Mesothelial cell of epicardium (in vitro differentiated cells): ENCODE data around the gene SLC16A13. TPM values are rescaled to one million over a fixed set of nuclear protein-coding genes. Genes with fewer than 3 reads are reported as not detected.

ENCODE experiments used
- DNase-seq, 2 experiments: peaks; one replicate each; pipeline ENCODE4 v3.0.0; 2021; ENCODE audit warnings: low spot score in 2 of 2; ENCODE audit not compliant: unreplicated experiment in 2 of 2
- H3K27ac Mint-ChIP-seq: 2 replicates; pipeline ENCODE4 v1.8.0; 2021; ENCODE audit warnings: mixed read lengths
- H3K27me3 Mint-ChIP-seq: 2 replicates; pipeline ENCODE4 v1.8.0; 2021; ENCODE audit warnings: low read depth, mixed read lengths
- H3K36me3 Mint-ChIP-seq: 2 replicates; pipeline ENCODE4 v1.8.0; 2021; ENCODE audit warnings: mixed read lengths
- H3K4me1 Mint-ChIP-seq: 2 replicates; pipeline ENCODE4 v1.8.0; 2021; ENCODE audit warnings: mixed read lengths
- H3K4me3 Mint-ChIP-seq: 2 replicates; pipeline ENCODE4 v1.8.0; 2021; ENCODE audit warnings: mild to moderate bottlenecking, moderate library complexity, mixed read lengths
- H3K9me3 Mint-ChIP-seq: 2 replicates; pipeline ENCODE4 v1.8.0; 2021; ENCODE audit warnings: mixed read lengths
- total RNA-seq: library from RNA; stranded (reverse); gene quantifications from 3 replicates; pipeline ENCODE4 v1.2.1, GENCODE V29; 2021
- TF ChIP-seq, protein P1 (sequence below): fragments of 200-600 bp; sonication (generic); IDR thresholded peaks from one replicate; pipeline ENCODE4 v1.5.0; 2021; ENCODE audit warnings: antibody characterized with exemption; ENCODE audit not compliant: unreplicated experiment

SLC16A13 gene
- total RNA-seq, 1 donor from 2014 or later, result 10.4 TPM

DNA sequence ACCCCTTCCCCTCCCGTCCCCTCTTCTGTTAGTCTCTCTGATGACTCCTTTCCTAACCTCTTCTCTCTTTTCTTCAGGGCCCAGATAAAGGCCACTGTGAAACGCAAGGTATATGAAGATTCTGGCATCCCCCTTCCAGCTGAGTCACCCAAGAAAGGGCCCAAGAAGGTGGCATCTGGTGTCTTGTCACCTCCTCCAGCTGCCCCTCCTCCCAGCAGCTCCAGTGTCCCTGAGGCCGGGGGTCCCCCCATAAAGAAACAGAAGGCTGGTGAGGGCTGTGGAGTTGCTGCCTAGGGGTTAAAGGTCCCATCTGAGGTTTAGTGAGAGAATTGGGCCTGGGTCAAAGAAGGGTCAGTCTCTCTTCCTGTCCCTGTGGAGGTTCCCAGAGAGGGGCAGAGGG is 19.4 kb upstream of the SLC16A13 start:
- no peak overlapping the region for H3K4me3 Mint-ChIP-seq
- peaks cover 11% of the 10 kb centered on the region for H3K27me3 Mint-ChIP-seq
- TF ChIP-seq, protein P1, sequence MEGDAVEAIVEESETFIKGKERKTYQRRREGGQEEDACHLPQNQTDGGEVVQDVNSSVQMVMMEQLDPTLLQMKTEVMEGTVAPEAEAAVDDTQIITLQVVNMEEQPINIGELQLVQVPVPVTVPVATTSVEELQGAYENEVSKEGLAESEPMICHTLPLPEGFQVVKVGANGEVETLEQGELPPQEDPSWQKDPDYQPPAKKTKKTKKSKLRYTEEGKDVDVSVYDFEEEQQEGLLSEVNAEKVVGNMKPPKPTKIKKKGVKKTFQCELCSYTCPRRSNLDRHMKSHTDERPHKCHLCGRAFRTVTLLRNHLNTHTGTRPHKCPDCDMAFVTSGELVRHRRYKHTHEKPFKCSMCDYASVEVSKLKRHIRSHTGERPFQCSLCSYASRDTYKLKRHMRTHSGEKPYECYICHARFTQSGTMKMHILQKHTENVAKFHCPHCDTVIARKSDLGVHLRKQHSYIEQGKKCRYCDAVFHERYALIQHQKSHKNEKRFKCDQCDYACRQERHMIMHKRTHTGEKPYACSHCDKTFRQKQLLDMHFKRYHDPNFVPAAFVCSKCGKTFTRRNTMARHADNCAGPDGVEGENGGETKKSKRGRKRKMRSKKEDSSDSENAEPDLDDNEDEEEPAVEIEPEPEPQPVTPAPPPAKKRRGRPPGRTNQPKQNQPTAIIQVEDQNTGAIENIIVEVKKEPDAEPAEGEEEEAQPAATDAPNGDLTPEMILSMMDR, result no peak
- no peak for DNase-seq
- no peak overlapping the region for H3K27ac Mint-ChIP-seq
- H3K9me3 Mint-ChIP-seq, result no peaks in the 10 kb centered on the region
- H3K4me1 Mint-ChIP-seq, result peaks cover 45% of the 10 kb centered on the region
- no peaks in the 10 kb centered on the region for H3K36me3 Mint-ChIP-seq

DNA sequence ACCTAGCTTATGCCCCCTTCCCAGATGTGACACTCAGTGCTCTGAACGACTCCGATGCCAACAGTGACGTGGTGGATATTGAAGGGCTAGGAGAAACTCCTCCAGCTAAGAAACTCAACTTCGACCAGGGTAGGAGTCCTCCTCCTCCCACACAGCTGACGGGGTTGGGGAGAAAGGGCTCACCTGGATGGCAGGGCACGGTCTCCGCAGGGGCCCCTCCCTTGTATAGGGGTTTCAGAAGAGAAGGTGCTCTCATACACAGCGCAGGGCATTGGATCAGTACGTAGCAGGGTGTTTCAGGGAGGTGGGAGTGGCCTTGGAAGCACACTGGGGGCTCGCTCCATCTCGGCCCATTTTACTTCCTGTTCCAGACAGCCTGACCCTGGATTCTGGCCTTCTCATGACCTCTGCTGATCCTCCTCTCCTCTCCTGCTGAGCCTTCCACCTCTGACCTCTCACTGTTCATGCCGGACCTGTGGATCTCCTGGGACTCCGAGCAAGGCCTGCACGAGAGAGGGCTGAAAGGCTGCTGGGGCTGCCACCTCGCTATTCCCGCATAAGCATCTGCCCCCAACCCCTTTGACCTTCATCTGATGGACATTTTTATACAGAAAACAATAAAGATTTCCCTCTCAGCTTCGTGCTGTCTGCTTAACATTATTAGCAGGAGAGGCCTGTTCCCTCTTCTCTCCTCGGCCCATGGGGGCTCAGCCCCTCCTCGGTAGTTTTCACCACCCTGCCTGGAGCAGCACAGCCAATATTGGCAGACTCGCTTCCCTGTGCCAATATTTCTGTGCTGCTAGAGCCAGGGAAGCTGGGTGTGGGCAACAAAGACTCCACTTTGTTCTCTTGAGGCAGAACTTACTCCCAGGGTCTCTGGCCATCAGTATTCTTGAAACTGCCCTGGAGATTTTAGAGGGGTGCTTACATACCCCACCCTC is 18.7 kb upstream of the SLC16A13 start:
- Mint-ChIP-seq H3K27me3 (peaks cover 18% of the 10 kb centered on the region), H3K4me3 (no peak overlapping the region), H3K9me3 (no peaks in the 10 kb centered on the region), H3K27ac (no peak overlapping the region), H3K4me1 (peaks cover 42% of the 10 kb centered on the region), H3K36me3 (no peaks in the 10 kb centered on the region)
- TF ChIP-seq, protein P1, result no peak
- no peak for DNase-seq

DNA sequence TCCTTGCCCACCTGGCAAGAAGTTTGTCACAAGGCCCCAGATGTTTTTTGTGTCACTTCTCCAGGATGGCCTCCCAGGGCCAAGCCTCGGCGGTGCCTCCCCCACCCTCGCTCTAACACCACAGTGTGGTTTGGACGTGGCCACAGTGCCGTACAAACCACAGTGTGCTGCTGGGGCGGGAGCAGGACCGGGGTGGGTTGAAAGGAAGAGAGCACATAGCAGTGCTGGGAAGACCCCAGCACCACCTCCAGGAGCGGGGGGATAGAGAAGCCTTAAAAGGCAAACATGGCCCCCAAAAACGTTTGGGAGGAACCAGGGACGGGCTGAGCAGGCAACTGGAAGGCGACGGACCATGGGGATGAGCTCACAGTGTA is 18.0 kb upstream of the SLC16A13 start:
- Mint-ChIP-seq H3K27ac (no peak overlapping the region), H3K4me3 (no peak overlapping the region), H3K9me3 (no peaks in the 10 kb centered on the region), H3K4me1 (peaks cover 45% of the 10 kb centered on the region), H3K27me3 (peaks cover 25% of the 10 kb centered on the region), H3K36me3 (no peaks in the 10 kb centered on the region)
- no peak for DNase-seq
- TF ChIP-seq, protein P1, result no peak

DNA sequence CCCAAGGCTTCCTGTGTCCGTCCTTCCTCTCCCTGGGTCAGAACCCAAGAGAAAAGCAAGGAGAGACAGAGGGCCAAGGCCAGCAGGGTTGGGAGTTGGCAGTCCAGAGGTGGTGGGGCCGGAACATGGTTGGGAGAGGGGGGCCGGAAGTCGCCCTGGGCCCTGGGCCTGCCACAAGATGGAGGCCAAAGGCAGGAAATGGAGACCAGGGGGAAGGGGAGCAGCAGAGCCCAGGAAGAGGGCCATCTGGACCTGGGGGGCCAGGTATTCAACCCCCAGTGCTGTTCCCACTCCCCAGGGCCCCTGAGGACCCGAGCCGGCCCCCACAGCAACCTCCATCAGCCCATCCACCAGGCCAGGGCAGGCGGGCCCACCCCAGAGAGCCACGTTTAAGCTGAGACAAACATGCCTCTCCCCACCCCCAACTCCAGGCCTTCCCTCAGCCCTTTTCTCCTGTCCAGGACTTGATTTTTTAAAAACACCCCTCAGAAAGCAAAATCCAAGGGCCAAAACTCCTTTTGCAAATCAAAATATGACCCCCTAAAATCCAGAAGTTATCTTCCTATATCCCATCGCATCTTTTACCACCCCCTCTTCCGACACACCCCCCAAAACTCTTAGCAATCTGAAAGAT is 17.4 kb upstream of the SLC16A13 start:
- H3K27ac Mint-ChIP-seq, result no peak overlapping the region
- DNase-seq, result no peak
- TF ChIP-seq, protein P1, result no peak
- no peaks in the 10 kb centered on the region for H3K36me3 Mint-ChIP-seq
- peaks cover 31% of the 10 kb centered on the region for H3K27me3 Mint-ChIP-seq
- no peaks in the 10 kb centered on the region for H3K9me3 Mint-ChIP-seq
- peaks cover 40% of the 10 kb centered on the region for H3K4me1 Mint-ChIP-seq
- H3K4me3 Mint-ChIP-seq, result no peak overlapping the region

DNA sequence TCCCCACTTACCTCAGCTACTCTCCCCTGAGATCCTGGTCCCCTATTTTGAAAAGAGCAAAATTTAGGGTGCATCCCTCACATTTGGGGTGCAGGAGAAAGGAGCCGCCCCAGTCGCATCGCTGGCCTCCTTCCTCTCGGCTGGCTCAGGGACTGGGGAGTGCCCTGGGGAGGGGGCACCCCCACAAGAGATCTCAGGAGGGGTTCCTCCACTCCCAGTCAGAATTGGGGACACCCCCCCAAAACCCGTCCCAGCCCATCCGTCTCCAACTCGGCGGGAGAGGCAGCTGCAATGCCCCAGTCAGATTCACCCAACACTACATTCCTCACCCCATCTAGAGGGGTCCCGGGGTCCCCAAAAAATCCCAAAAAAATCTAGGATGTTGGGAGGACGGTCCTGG is 16.4 kb upstream of the SLC16A13 start:
- DNase-seq, result no peak
- Mint-ChIP-seq H3K27ac (peak overlapping the region; percentile 53), H3K27me3 (peaks cover 40% of the 10 kb centered on the region), H3K36me3 (no peaks in the 10 kb centered on the region), H3K9me3 (no peaks in the 10 kb centered on the region), H3K4me3 (peak overlapping the region; percentile 61), H3K4me1 (peaks cover 31% of the 10 kb centered on the region)
- TF ChIP-seq, protein P1, result no peak
